ENCODE results near the gene PCBD1.

GRCh38 chr10:70887804-70888800 lies at the start of gene PCBD1:
- TF ChIP-seq, protein P1, sequence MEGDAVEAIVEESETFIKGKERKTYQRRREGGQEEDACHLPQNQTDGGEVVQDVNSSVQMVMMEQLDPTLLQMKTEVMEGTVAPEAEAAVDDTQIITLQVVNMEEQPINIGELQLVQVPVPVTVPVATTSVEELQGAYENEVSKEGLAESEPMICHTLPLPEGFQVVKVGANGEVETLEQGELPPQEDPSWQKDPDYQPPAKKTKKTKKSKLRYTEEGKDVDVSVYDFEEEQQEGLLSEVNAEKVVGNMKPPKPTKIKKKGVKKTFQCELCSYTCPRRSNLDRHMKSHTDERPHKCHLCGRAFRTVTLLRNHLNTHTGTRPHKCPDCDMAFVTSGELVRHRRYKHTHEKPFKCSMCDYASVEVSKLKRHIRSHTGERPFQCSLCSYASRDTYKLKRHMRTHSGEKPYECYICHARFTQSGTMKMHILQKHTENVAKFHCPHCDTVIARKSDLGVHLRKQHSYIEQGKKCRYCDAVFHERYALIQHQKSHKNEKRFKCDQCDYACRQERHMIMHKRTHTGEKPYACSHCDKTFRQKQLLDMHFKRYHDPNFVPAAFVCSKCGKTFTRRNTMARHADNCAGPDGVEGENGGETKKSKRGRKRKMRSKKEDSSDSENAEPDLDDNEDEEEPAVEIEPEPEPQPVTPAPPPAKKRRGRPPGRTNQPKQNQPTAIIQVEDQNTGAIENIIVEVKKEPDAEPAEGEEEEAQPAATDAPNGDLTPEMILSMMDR (IDR thresholded peaks at IDR 0.05): no peak
- TF ChIP-seq POLR2AphosphoS5 (IDR thresholded peaks at IDR 0.05) (peak; percentile 49), POLR2A (IDR thresholded peaks at IDR 0.05) (peak; percentile 56)
